GM11168 (cell line): ENCODE results near the gene NMNAT2.

Experiments
- in situ Hi-C: fragments of 300-500 bp; cut with MboI; formaldehyde crosslinking; loops from one replicate; pipeline ENCODE4 v1.12.0; 2022; ENCODE audit warnings: low sequenced_read_pairs; ENCODE audit not compliant: unreplicated experiment

The NMNAT2 gene

DNA sequence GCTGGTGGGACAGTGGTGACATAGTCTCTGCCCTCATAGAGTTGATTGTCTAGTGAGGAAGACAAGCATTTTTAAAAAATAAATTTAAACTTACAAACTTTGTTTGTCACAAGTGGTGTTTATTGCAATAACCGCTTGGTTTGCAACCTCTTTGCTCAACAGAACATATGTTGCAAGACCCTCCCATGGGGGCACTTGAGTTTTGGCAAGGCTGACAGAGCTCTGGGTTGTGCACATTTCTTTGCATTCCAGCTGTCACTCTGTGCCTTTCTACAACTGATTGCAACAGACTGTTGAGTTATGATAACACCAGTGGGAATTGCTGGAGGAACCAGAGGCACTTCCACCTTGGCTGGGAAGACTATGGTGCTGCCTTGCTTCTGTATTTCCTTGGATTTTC lies 173.7 kb downstream of the NMNAT2 start:
- in situ Hi-C loops, result loop anchor here (25.0 kb wide), 1 partner anchor 282 kb away; the partner anchor contains the start of gene SHCBP1L

GRCh38 chr1:183243161-183244050 lies 174.8 kb downstream of the NMNAT2 start:
- in situ Hi-C loops, result loop anchor here (25.0 kb wide), 1 partner anchor 281 kb away; the partner anchor contains the start of gene SHCBP1L

DNA sequence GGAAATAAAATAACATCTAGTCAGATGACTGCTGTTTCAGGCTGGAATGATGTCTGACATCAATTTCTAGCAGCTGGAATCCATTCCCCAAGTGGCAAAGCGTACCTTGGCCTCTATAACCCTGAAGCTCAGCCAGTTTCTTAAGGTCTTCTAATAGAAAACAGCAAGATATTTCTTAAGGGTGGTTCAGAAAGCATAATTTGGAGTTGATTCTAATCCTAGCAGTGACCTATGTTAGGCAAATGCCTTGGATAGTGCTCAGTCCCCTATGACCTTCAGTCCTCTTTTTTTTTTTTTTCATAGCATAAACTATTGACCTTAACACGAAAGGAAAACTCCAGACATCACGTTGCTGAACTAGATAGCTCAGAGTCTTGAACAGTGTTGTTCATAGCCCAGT lies 175.6 kb downstream of the NMNAT2 start:
- in situ Hi-C loops, result loop anchor here (25.0 kb wide), 1 partner anchor 280 kb away; the partner anchor contains the start of gene SHCBP1L

DNA sequence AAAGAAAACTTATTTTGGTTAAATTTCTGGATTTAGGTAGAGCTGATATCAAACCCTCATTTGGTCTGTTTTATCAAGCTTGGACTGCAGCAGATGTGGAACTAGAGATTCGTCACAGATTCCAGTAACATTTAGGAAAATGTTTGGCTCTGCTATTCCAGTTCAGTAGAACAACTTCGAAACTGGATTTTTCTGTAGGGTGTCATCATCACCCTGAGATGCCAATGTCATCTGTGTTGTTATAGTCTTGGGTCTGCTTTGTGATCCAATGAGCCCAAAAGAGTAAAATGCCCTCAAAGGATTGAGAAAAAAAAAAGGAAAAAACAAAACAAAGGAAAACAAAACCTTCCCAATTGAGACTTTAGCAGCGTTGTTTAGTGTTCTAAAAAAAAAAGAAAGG lies 176.7 kb downstream of the NMNAT2 start:
- in situ Hi-C loops, result loop anchor here (25.0 kb wide), 1 partner anchor 279 kb away; the partner anchor contains the start of gene SHCBP1L

- in situ Hi-C loops, result loop anchor here (25.0 kb wide), 1 partner anchor 279 kb away; the partner anchor contains the start of gene SHCBP1L
These were observed 177.3 kb downstream of the NMNAT2 start for GRCh38 chr1:183240853-183241252.

GRCh38 chr1:183240526-183240825 lies 177.7 kb downstream of the NMNAT2 start:
- in situ Hi-C loops, result loop anchor here (25.0 kb wide), 1 partner anchor 278 kb away; the partner anchor contains the start of gene SHCBP1L

- in situ Hi-C loops, result loop anchor here (25.0 kb wide), 1 partner anchor 278 kb away; the partner anchor contains the start of gene SHCBP1L
These were observed 178.2 kb downstream of the NMNAT2 start for GRCh38 chr1:183239793-183240525.

GRCh38 chr1:183239220-183239742 lies 178.9 kb downstream of the NMNAT2 start:
- in situ Hi-C loops, result loop anchor here (25.0 kb wide), 1 partner anchor 277 kb away; the partner anchor contains the start of gene SHCBP1L

DNA sequence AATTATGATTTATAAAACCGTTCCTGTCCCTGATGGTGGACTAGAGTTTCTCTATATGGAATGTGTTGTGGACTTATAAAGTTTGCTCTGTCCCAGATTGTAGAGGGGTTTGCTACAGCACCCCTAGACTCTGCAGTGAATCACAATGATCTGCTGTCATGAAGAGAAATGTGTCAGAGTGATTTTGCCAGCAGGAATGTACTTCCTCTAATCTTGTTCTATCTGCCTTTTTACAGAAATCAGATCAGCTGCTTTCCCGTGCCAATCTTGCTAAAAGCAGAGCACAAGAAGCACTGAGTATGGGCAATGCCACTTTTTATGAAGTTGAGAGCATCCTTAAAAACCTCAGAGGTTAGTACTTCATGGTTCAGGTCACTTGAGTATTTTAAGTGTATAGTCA lies 180.1 kb downstream of the NMNAT2 start:
- in situ Hi-C loops, result loop anchor here (25.0 kb wide), 1 partner anchor 276 kb away; the partner anchor contains the start of gene SHCBP1L

GRCh38 chr1:183237046-183237445 lies 181.1 kb downstream of the NMNAT2 start:
- in situ Hi-C loops, result loop anchor here (25.0 kb wide), 1 partner anchor 275 kb away; the partner anchor contains the start of gene SHCBP1L

DNA sequence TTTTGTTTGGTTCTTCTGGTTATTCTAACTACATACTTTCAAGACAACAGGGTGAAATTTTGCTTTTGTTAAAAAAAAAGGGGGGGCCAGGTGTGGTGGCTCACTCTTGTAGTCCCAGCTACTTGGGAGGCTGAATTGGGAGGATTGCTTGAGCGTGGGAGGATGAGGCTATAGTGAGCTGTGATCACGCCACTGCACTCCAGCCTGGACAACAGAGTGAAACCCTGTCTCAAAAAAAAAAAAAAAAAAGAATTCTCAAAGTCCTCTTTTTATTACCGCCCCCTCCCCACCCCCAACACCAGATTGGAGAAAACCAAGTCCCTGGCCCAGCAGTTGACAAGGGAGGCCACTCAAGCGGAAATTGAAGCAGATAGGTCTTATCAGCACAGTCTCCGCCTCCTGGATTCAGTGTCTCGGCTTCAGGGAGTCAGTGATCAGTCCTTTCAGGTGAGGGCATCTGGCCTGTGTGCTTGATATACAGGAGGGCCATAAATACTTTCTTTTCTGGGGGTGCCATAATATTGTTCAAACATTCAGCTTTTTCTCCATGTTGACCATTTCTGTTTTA lies 181.9 kb downstream of the NMNAT2 start:
- in situ Hi-C loops, result loop anchor here (25.0 kb wide), 1 partner anchor 274 kb away; the partner anchor contains the start of gene SHCBP1L

DNA sequence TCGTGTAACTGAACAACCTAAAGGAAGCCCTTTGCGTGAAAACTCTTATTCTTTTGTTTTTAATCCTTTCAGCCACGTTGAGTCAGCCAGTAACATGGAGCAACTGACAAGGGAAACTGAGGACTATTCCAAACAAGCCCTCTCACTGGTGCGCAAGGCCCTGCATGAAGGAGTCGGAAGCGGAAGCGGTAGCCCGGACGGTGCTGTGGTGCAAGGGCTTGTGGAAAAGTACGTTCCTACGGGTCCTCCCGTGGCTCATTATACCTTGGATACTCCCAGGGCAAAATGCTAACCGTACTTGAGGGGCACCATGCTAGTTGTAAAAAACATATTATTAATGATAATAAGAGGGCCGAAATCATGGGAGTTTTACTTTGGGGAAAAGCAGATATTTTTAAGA lies 182.7 kb downstream of the NMNAT2 start:
- in situ Hi-C loops, result loop anchor here (25.0 kb wide), 1 partner anchor 273 kb away; the partner anchor contains the start of gene SHCBP1L

DNA sequence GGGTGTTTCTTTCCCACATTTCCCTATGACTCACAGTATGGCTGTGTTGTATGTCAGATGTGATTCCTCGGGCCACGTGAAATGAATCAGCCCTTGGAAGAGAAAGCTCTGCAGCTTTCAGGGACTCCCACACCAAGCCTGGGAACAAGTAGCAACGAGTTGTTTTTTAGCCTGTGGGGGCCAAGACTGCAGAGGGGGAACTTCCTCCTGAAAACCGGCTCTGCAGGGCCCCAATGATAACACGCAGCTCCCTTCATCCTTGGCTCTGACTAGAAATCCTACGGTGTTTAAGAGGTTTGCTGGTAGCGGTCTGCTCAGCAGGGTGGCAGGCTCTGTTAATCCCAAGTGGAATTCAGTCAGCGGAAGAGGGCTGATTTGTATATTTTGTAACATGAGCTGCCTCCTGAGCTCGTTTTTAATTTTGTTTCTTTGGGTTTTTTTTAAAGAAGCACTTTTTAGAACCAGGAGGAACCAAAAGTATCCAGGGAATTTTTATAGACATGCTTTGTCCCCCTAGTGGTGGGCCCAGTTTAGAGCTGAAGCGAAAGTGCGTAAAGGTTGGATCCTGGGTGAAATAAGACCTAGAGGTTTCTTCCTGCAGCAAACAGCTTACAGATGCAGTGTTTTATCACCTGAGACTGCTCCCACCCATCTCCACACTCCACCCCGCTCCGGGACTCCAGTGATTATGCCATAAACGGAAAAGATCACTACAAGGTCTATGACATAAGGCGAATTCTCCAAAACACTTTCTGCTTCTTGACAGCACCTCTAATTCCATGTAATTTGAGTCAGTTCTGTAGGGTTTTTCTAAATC lies 183.3 kb downstream of the NMNAT2 start:
- in situ Hi-C loops, result loop anchor here (25.0 kb wide), 1 partner anchor 273 kb away; the partner anchor contains the start of gene SHCBP1L

GRCh38 chr1:183233113-183233512 lies 185.1 kb downstream of the NMNAT2 start:
- in situ Hi-C loops, result loop anchor here (25.0 kb wide), 1 partner anchor 271 kb away; the partner anchor contains the start of gene SHCBP1L

GRCh38 chr1:183231545-183231944 lies 186.6 kb downstream of the NMNAT2 start:
- in situ Hi-C loops, result loop anchor here (25.0 kb wide), 1 partner anchor 269 kb away; the partner anchor contains the start of gene SHCBP1L

DNA sequence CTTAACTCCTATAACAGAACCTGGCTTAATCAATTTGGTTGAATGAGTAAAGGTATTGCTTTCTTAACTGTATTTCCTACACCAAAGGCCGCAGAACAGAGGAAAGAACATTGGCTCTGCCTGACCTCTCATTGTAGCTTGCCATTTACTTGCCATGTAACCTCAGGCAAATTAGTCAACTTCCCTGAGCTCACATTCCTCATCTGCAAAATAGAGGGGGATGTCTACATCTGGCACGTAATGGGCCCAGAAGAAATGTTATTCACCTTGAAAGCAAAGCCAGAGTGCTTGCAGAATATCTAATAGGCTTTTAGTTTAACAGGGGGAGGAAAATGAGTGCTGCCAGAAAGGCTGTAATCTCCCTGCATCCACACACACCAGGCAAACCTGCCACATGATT lies 187.8 kb downstream of the NMNAT2 start:
- in situ Hi-C loops, result loop anchor here (25.0 kb wide), 1 partner anchor 268 kb away; the partner anchor contains the start of gene SHCBP1L

DNA sequence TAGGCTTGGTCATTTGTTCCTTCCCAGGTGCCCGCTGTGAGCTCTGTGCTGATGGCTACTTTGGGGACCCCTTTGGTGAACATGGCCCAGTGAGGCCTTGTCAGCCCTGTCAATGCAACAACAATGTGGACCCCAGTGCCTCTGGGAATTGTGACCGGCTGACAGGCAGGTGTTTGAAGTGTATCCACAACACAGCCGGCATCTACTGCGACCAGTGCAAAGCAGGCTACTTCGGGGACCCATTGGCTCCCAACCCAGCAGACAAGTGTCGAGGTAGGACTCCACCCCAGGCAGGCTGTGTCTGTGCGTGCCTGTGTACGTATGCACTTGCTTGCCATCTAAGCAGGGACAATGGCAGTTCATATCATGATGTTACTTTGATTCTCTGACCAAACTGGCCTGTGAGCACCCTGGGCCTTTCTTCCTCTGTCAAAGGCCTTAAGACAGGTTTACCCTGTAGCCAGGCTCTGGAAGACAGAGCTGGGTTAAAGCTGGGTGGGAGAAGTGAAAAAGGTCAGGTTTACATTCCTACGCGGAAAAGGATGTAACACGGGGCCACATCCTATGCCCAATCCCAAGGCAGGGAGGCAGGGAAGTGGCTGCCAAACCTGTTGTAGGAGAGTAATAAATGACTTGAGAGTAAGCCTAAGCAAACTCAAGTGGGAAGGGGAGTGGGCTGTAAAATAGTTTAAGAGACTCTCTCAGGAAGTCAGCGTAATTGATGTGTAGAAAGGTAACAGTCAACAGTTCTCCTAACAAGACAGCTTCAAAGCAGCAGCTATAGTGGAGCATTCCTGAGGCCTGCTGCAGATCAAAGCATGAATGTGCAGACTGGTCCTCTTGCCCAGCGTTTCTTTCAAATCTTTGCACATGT lies 189.6 kb downstream of the NMNAT2 start:
- in situ Hi-C loops, result loop anchor here (25.0 kb wide), 1 partner anchor 266 kb away; the partner anchor contains the start of gene SHCBP1L
